GM12874 (cell line): ENCODE results near the gene METTL24.

ENCODE experiments used
- TF ChIP-seq, protein P1 (sequence below): IDR thresholded peaks from 2 replicates; pipeline ENCODE4 v1.5.1; 2011; ENCODE audit warnings: low read depth, mild to moderate bottlenecking, control low read depth, low read length, moderate library complexity; ENCODE audit not compliant: insufficient read depth

The METTL24 gene

DNA sequence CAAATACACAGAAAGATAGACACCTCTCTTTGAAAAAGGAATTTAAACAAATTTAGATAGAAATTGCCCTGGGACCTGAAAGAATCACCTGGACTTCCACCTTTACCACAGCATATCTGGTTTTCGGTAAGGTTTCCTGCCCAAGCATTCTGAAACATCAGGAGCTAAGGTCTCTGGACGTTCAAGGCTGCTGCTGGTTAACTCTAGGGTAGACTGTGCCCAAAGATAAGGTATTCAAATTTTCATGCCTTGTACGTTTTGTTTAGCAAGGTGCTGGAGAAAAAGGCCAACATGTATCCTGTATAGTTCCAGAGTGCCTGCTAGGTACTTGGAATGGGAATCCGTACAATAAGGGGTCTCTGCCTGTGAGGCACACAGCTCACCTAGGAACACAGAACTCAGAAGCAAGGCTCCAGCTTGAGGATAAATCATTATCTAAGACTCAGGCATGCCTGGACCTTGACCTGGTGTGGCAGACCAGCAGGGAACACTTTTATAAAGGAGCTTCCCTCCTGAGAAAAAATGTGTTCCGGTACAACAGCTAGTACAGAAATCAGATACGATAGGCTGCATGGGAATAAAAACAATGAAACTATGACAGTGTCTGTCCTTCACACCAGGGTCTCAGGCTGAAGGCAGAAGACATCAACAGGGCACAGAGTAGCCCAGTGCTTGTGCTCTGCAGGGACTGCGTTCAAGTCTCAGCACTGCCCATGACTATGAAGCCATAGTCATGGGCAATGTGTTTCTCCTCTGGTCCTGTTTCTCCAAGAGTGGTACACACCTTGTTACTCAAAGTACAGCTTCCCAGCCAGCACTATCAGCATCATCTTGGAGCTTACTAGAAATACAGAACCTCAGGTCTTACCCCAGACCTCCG is 70.4 kb downstream of the METTL24 start:
- TF ChIP-seq, protein P1, sequence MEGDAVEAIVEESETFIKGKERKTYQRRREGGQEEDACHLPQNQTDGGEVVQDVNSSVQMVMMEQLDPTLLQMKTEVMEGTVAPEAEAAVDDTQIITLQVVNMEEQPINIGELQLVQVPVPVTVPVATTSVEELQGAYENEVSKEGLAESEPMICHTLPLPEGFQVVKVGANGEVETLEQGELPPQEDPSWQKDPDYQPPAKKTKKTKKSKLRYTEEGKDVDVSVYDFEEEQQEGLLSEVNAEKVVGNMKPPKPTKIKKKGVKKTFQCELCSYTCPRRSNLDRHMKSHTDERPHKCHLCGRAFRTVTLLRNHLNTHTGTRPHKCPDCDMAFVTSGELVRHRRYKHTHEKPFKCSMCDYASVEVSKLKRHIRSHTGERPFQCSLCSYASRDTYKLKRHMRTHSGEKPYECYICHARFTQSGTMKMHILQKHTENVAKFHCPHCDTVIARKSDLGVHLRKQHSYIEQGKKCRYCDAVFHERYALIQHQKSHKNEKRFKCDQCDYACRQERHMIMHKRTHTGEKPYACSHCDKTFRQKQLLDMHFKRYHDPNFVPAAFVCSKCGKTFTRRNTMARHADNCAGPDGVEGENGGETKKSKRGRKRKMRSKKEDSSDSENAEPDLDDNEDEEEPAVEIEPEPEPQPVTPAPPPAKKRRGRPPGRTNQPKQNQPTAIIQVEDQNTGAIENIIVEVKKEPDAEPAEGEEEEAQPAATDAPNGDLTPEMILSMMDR: no peak

GRCh38 chr6:110285306-110286060 is 72.7 kb downstream of the METTL24 start:
- TF ChIP-seq, protein P1: no peak

GRCh38 chr6:110284855-110285254 is 73.3 kb downstream of the METTL24 start:
- TF ChIP-seq, protein P1: no peak

DNA sequence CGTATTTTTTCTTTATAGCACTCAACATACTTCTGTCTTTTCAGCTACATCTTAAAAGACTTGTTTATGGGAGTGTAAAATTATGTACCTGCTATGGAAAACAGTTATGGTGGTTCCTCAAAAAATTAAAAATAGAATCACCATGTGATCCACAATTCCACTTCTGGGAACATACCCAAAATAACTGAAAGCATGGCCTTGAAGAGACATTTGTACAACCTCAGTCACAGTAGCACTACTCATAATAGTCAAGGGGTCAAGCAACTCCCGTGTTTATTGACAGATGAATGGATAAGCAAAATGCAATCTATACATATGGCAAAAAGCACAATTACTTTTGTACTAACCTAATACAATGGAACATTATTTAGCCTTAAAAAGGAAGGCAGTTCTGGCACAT is 74.5 kb downstream of the METTL24 start:
- TF ChIP-seq, protein P1: no peak

GRCh38 chr6:110282412-110282811 is 75.7 kb downstream of the METTL24 start:
- TF ChIP-seq, protein P1: no peak

DNA sequence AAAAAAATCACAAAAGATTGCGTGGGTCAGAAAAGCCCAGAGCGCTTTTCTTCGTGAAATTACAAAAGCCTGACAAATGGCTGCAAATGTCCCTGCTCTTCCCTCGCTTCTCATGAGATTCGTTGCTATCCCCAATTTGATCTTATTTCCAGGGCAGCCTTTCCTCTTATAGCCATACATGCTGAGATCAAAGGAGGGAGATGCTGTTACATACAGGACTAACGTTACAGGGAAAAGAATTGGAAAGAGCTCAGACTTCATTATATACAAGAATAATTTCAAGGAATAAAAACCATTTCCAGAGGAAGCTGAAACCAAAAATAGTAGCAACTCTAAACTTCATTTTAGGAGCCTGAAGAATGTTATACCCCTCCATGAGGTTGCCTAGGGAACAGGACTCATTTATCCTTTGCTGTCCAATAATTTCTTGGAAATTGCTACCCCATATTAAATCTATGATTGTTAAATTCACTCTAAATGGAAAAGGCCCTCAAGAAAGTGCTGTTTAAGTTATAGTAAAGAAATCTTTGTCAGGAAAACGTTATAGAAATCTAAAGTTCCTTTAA is 81.0 kb downstream of the METTL24 start:
- TF ChIP-seq, protein P1: no peak

DNA sequence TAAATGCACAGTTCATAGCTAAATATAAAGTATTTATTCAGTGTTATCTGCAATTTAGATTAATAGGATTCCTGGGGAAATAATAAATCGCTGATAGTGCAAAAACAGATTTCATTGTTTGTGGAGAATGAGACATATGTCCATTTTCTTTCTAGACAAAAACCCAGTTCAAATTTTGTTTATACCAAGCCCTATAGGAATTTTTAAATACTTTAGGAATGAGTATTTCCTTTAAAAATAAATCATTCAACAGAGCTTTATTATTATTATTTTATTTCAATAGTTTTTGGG is 86.5 kb downstream of the METTL24 start:
- TF ChIP-seq, protein P1: no peak
